ENCODE results near the gene TRAF3IP1. TPM values are rescaled to one million over a fixed set of nuclear protein-coding genes. Genes with fewer than 3 reads are reported as not detected.

The TRAF3IP1 gene
- total and polyA plus RNA-seq, 2 donors (not counting 1 experiment from before 2014, with no cell fraction given): 1.4 to 15.5 TPM

DNA sequence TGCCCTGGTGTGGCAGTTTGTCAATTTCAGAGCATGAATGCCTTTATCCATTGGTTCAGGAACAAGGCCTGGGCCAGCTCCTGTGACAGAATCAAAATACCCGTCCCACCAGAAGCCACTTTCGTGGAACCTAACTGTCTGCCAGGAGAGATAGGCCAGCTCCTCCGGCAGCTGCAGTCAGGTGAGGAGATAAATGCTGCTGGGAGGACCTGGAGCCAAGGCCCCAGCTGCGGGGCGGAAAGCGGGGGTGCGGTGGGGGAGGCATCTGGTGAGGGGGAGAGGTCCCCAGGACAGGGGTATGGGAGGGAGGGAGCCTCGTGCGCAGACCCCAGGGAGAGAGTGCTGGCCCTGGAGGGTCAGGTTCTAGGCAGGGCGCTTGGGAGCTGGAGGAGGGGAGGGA is 102.0 kb downstream of the TRAF3IP1 start:
- no peak overlapping the region for H3K4me2 ChIP-seq (replicated peaks; ENCODE audit: low read depth, low read length, poor library complexity, severe bottlenecking)
- Mint-ChIP-seq H3K27ac (no peak overlapping the region), H3K27me3 (no peaks in the 10 kb centered on the region), H3K9me3 (ENCODE audit: insufficient read depth) (no peaks in the 10 kb centered on the region), H3K4me1 (peaks cover 8% of the 10 kb centered on the region), H3K4me3 (no peak overlapping the region)
- no peak overlapping the region for H3K27ac ChIP-seq (ENCODE audit: low read length in 2 of 2)
- no peak overlapping the region for H3K9ac ChIP-seq (ENCODE audit: low read length)
- WGBS (ENCODE audit: insufficient coverage): 98% methylated on average over 7 of the region's 10 CpGs
- no peak overlapping the region for H3K4me3 ChIP-seq (ENCODE audit: control extremely low read depth in 1 of 5, extremely low read depth in 1 of 5, insufficient read depth in 1 of 5, low read depth in 2 of 5, low read length in 4 of 5)
- H3K27me3 ChIP-seq (replicated peaks in 1 of 4; ENCODE audit: control extremely low read depth in 1 of 4, control insufficient read depth in 3 of 4, insufficient read depth in 4 of 4, low read length in 3 of 4): peaks cover 0 to 3% (median 0%) of the 10 kb centered on the region in 4 experiments
- no peaks in the 10 kb centered on the region for H3K36me3 ChIP-seq (replicated peaks in 1 of 2; ENCODE audit: control extremely low read depth in 1 of 2, control insufficient read depth in 1 of 2, extremely low read depth in 1 of 2, insufficient read depth in 2 of 2, low read length in 1 of 2)
- no peak for TF ChIP-seq EZH2 (IDR thresholded peaks at IDR 0.05; ENCODE audit: borderline replicate concordance, insufficient read depth, low read depth, low read length, poor library complexity, severe bottlenecking)
- TF ChIP-seq, protein P1, sequence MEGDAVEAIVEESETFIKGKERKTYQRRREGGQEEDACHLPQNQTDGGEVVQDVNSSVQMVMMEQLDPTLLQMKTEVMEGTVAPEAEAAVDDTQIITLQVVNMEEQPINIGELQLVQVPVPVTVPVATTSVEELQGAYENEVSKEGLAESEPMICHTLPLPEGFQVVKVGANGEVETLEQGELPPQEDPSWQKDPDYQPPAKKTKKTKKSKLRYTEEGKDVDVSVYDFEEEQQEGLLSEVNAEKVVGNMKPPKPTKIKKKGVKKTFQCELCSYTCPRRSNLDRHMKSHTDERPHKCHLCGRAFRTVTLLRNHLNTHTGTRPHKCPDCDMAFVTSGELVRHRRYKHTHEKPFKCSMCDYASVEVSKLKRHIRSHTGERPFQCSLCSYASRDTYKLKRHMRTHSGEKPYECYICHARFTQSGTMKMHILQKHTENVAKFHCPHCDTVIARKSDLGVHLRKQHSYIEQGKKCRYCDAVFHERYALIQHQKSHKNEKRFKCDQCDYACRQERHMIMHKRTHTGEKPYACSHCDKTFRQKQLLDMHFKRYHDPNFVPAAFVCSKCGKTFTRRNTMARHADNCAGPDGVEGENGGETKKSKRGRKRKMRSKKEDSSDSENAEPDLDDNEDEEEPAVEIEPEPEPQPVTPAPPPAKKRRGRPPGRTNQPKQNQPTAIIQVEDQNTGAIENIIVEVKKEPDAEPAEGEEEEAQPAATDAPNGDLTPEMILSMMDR (IDR thresholded peaks at IDR 0.05): no peak
- no peak for DNase-seq
- H3K4me1 ChIP-seq (ENCODE audit: control insufficient read depth in 2 of 2, insufficient read depth in 2 of 2, low read length in 2 of 2): peaks cover 7 to 10% of the 10 kb centered on the region in 2 donors
- intact Hi-C loops (cut with micrococcal nuclease): loop anchor here (10.0 kb wide), 1 partner anchor 1603 kb away; the partner anchor contains the start of gene NDUFA10
- peaks cover 16% of the 10 kb centered on the region for H3K79me2 ChIP-seq (ENCODE audit: control insufficient read depth, insufficient read depth, low read length)
- POLR2A ChIA-PET: no interaction called here
- CTCF ChIA-PET: no interaction called here
- no peaks in the 10 kb centered on the region for H3K9me3 ChIP-seq (ENCODE audit: control extremely low read depth in 1 of 3, control insufficient read depth in 2 of 3, insufficient read depth in 1 of 3, low read length in 2 of 3)
- no peaks in the 10 kb centered on the region for H4K20me1 ChIP-seq (ENCODE audit: control insufficient read depth, insufficient read depth, low read length, poor library complexity, severe bottlenecking)
- no peak overlapping the region for H2AFZ ChIP-seq (ENCODE audit: insufficient read depth, low read depth, low read length, poor library complexity, severe bottlenecking)
- no peak for ATAC-seq (ENCODE audit: low read depth)

- TF ChIP-seq, protein P1 (IDR thresholded peaks at IDR 0.05): no peak
- TF ChIP-seq EZH2 (IDR thresholded peaks at IDR 0.05; ENCODE audit: borderline replicate concordance, insufficient read depth, low read depth, low read length, poor library complexity, severe bottlenecking): no peak
- H3K4me1 Mint-ChIP-seq: peaks cover 14% of the 10 kb centered on the region
- H3K4me3 Mint-ChIP-seq: no peak overlapping the region
- no peak overlapping the region for H3K4me2 ChIP-seq (replicated peaks; ENCODE audit: low read depth, low read length, poor library complexity, severe bottlenecking)
- no peaks in the 10 kb centered on the region for H3K27me3 Mint-ChIP-seq
- peaks cover 23% of the 10 kb centered on the region for H3K79me2 ChIP-seq (ENCODE audit: control insufficient read depth, insufficient read depth, low read length)
- POLR2A ChIA-PET: no interaction called here
- no peaks in the 10 kb centered on the region for H3K36me3 ChIP-seq (replicated peaks in 1 of 2; ENCODE audit: control extremely low read depth in 1 of 2, control insufficient read depth in 1 of 2, extremely low read depth in 1 of 2, insufficient read depth in 2 of 2, low read length in 1 of 2)
- intact Hi-C loops (cut with micrococcal nuclease): loop anchor here (10.0 kb wide), 1 partner anchor 1602 kb away; the partner anchor contains the start of gene NDUFA10
- H3K4me3 ChIP-seq (ENCODE audit: control extremely low read depth in 1 of 5, extremely low read depth in 1 of 5, insufficient read depth in 1 of 5, low read depth in 2 of 5, low read length in 4 of 5): no peak overlapping the region
- 91% methylated on average over 7 of the region's 7 CpGs for WGBS (ENCODE audit: insufficient coverage)
- H3K9me3 Mint-ChIP-seq (ENCODE audit: insufficient read depth): no peaks in the 10 kb centered on the region
- H2AFZ ChIP-seq (ENCODE audit: insufficient read depth, low read depth, low read length, poor library complexity, severe bottlenecking): no peak overlapping the region
- H3K4me1 ChIP-seq (ENCODE audit: control insufficient read depth in 2 of 2, insufficient read depth in 2 of 2, low read length in 2 of 2): peaks cover 13 to 16% of the 10 kb centered on the region in 2 donors
- H3K9me3 ChIP-seq (ENCODE audit: control extremely low read depth in 1 of 3, control insufficient read depth in 2 of 3, insufficient read depth in 1 of 3, low read length in 2 of 3): no peaks in the 10 kb centered on the region
- H3K27ac ChIP-seq (ENCODE audit: low read length in 2 of 2): no peak overlapping the region
- ATAC-seq (ENCODE audit: low read depth) (no peak), DNase-seq (no peak)
- peaks cover 1% of the 10 kb centered on the region for H4K20me1 ChIP-seq (ENCODE audit: control insufficient read depth, insufficient read depth, low read length, poor library complexity, severe bottlenecking)
- H3K27me3 ChIP-seq (replicated peaks in 1 of 4; ENCODE audit: control extremely low read depth in 1 of 4, control insufficient read depth in 3 of 4, insufficient read depth in 4 of 4, low read length in 3 of 4): peaks cover 0 to 3% (median 0%) of the 10 kb centered on the region in 4 experiments
- H3K9ac ChIP-seq (ENCODE audit: low read length): no peak overlapping the region
- CTCF ChIA-PET: no interaction called here
- no peak overlapping the region for H3K27ac Mint-ChIP-seq
These were observed 102.6 kb downstream of the TRAF3IP1 start for GRCh38 chr2:238422940-238423339.

Data from B cell (primary cell).